ENCODE measurements around the gene CCDC107.
A peak's percentile ranks its signal among the peaks of the same experiment; 100 is the strongest.
"Not testable (repeated sequence)": the region's sequence is repeated elsewhere in the genome, so short reads cannot be mapped to it uniquely, and the experiment has no call there.

CCDC107 gene

GRCh38 chr9:35611230-35611797 lies 46.8 kb upstream of the CCDC107 start:
- no peak overlapping the region for H3K9ac ChIP-seq (ENCODE audit: low read length)
- peaks cover 90% of the 10 kb centered on the region; the same call in 1 of the 2 replicates for H3K36me3 ChIP-seq (ENCODE audit: insufficient read depth, low read length)
- H3K9me2 ChIP-seq (ENCODE audit: low read depth, low read length): no peaks in the 10 kb centered on the region
- TF ChIP-seq EZH2 (IDR thresholded peaks at IDR 0.05; ENCODE audit: borderline replicate concordance, low read length): no peak
- TF ChIP-seq CTCF (IDR thresholded peaks at IDR 0.05; ENCODE audit: low read length): peak; percentile 76
- no peak overlapping the region for H3K4me2 ChIP-seq (ENCODE audit: low read length)
- no peak overlapping the region for H3K4me3 ChIP-seq (ENCODE audit: low read depth, low read length, poor library complexity, severe bottlenecking)
- peaks cover 47% of the 10 kb centered on the region for H3K4me1 ChIP-seq (ENCODE audit: insufficient read depth, low read length, severe bottlenecking)
- no peaks in the 10 kb centered on the region for H3F3A ChIP-seq (ENCODE audit: insufficient read depth, low read length)
- no peaks in the 10 kb centered on the region for H3K9me3 ChIP-seq (ENCODE audit: low read length)
- no peaks in the 10 kb centered on the region for H3K27me3 ChIP-seq (ENCODE audit: insufficient read depth, low read length)
- no peaks in the 10 kb centered on the region for H4K20me1 ChIP-seq (ENCODE audit: insufficient read depth, low read length)
- H3K79me2 ChIP-seq (ENCODE audit: insufficient read depth, low read length): peaks cover 7% of the 10 kb centered on the region; the same call in 1 of the 2 replicates
- H3K27ac ChIP-seq (ENCODE audit: low read depth, low read length, poor library complexity, severe bottlenecking): peak overlapping the region; percentile 7
- no peak overlapping the region for H2AFZ ChIP-seq (ENCODE audit: low read length)

GRCh38 chr9:35612066-35612465 lies 46.0 kb upstream of the CCDC107 start:
- not testable (repeated sequence) for H3K4me2 ChIP-seq (ENCODE audit: low read length); H4K20me1 ChIP-seq (ENCODE audit: insufficient read depth, low read length); H3K9me2 ChIP-seq (ENCODE audit: low read depth, low read length); H3F3A ChIP-seq (ENCODE audit: insufficient read depth, low read length); H3K9me3 ChIP-seq (ENCODE audit: low read length); H3K79me2 ChIP-seq (ENCODE audit: insufficient read depth, low read length); H3K9ac ChIP-seq (ENCODE audit: low read length); H3K4me3 ChIP-seq (ENCODE audit: low read depth, low read length, poor library complexity, severe bottlenecking); H2AFZ ChIP-seq (ENCODE audit: low read length); H3K27me3 ChIP-seq (ENCODE audit: insufficient read depth, low read length)
- H3K27ac ChIP-seq (ENCODE audit: low read depth, low read length, poor library complexity, severe bottlenecking): peak overlapping the region; percentile 7
- peaks cover 47% of the 10 kb centered on the region for H3K4me1 ChIP-seq (ENCODE audit: insufficient read depth, low read length, severe bottlenecking)
- H3K36me3 ChIP-seq (ENCODE audit: insufficient read depth, low read length): peaks cover 85% of the 10 kb centered on the region; the same call in 1 of the 2 replicates

- H3K36me3 ChIP-seq (ENCODE audit: insufficient read depth, low read length): peaks cover 77% of the 10 kb centered on the region; the same call in 1 of the 2 replicates
- no peaks in the 10 kb centered on the region for H4K20me1 ChIP-seq (ENCODE audit: insufficient read depth, low read length)
- no peak overlapping the region for H2AFZ ChIP-seq (ENCODE audit: low read length)
- no peaks in the 10 kb centered on the region for H3K9me2 ChIP-seq (ENCODE audit: low read depth, low read length)
- no peaks in the 10 kb centered on the region for H3K27me3 ChIP-seq (ENCODE audit: insufficient read depth, low read length)
- H3K4me2 ChIP-seq (ENCODE audit: low read length): no peak overlapping the region
- H3K79me2 ChIP-seq (ENCODE audit: insufficient read depth, low read length): no peaks in the 10 kb centered on the region
- H3F3A ChIP-seq (ENCODE audit: insufficient read depth, low read length): no peaks in the 10 kb centered on the region
- no peak overlapping the region for H3K9ac ChIP-seq (ENCODE audit: low read length)
- no peak for TF ChIP-seq EZH2 (IDR thresholded peaks at IDR 0.05; ENCODE audit: borderline replicate concordance, low read length)
- TF ChIP-seq CTCF (IDR thresholded peaks at IDR 0.05; ENCODE audit: low read length): no peak
- no peak overlapping the region for H3K27ac ChIP-seq (ENCODE audit: low read depth, low read length, poor library complexity, severe bottlenecking)
- no peaks in the 10 kb centered on the region for H3K9me3 ChIP-seq (ENCODE audit: low read length)
- no peak overlapping the region for H3K4me3 ChIP-seq (ENCODE audit: low read depth, low read length, poor library complexity, severe bottlenecking)
- peaks cover 51% of the 10 kb centered on the region for H3K4me1 ChIP-seq (ENCODE audit: insufficient read depth, low read length, severe bottlenecking)
These were observed 45.2 kb upstream of the CCDC107 start for GRCh38 chr9:35612843-35613242.

Data from OCI-LY1 (cell line).